ENCODE measurements around the gene USP40. TPM values are rescaled to one million over a fixed set of nuclear protein-coding genes. Genes with fewer than 3 reads are reported as not detected.

USP40 gene
- total RNA-seq, 1 experiment from 2014 or later, result 127 TPM

DNA sequence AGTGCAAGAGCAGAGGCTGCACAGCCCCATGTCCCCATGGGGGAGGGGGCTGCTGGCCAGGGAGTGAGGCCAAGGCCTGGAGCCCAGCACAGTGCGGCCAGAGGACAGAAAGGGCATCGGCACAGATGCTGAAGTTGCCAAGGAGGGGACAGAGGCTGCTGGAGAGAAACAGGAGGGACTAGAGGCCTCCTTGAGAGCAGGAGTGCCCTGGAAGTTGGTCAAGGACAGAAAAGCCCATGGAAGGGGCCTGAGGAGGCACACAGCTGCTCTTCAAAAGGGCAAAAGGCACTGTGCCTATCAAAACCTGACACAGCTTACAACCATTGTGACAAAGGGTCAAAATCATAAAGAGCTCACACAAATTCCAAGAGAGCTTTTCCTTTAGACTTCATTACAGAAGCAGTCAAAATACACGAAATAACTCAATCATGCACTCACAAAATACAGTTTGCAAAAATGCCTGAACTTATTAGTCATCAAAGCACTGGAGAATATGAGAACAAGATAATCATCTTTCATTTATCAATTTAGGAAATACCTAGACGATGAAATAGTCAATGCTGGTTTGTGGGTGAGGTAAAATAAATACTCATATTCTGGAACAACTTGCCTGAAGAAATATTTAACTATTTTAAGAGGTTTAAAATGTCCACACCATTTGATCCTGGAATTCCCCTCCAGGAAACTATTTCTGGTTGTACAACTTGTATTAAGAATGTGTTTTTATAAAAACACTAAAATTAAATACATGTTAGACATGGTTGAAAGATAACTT lies 79.6 kb downstream of the USP40 start:
- Histone ChIP-seq H3K79me2 (ENCODE audit: low read depth) (peaks cover 9% of the 10 kb centered on the region; the same call in 1 of the 2 replicates), H3K4me3 (0 out of 2 replicates have a peak overlapping the region, but pooled peaks have one; percentile 1), H2AFZ (no peak overlapping the region), H4K20me1 (ENCODE audit: insufficient read depth) (no peaks in the 10 kb centered on the region), H3K27me3 (ENCODE audit: insufficient read depth, low read depth) (no peaks in the 10 kb centered on the region), H3F3A (ENCODE audit: insufficient read depth, low read depth) (peaks cover 60% of the 10 kb centered on the region), H3K9me2 (ENCODE audit: insufficient read depth) (no peaks in the 10 kb centered on the region), H3K4me1 (replicated peaks; ENCODE audit: insufficient read depth) (peaks cover 61% of the 10 kb centered on the region), H3K4me2 (peak overlapping the region; percentile 64), H3K27ac (peak overlapping the region; percentile 93), H3K36me3 (ENCODE audit: low read depth) (peaks cover 51% of the 10 kb centered on the region), H3K9me3 (ENCODE audit: insufficient read depth, low read depth) (no peaks in the 10 kb centered on the region)
- BruUV-seq (replicated peaks), result TSS peak; percentile 39
- intact Hi-C loops (cut with micrococcal nuclease; ENCODE audit: unreplicated experiment), result loop anchor here (1.0 to 2.0 kb wide), 6 partner anchors 64 to 219 kb away; partner anchors contain the start of gene USP40
- POLR2A ChIA-PET (ENCODE audit: unreplicated experiment), result interaction anchor here (0.6 to 1.6 kb wide), 8 partner anchors 34 to 1342 kb away, joined by 3 to 31 read pairs (median 4); no protein-coding TSS in a partner anchor
- no peak for TF ChIP-seq EZH2 (IDR thresholded peaks at IDR 0.05; ENCODE audit: low read depth)
- TF ChIP-seq, protein P1, sequence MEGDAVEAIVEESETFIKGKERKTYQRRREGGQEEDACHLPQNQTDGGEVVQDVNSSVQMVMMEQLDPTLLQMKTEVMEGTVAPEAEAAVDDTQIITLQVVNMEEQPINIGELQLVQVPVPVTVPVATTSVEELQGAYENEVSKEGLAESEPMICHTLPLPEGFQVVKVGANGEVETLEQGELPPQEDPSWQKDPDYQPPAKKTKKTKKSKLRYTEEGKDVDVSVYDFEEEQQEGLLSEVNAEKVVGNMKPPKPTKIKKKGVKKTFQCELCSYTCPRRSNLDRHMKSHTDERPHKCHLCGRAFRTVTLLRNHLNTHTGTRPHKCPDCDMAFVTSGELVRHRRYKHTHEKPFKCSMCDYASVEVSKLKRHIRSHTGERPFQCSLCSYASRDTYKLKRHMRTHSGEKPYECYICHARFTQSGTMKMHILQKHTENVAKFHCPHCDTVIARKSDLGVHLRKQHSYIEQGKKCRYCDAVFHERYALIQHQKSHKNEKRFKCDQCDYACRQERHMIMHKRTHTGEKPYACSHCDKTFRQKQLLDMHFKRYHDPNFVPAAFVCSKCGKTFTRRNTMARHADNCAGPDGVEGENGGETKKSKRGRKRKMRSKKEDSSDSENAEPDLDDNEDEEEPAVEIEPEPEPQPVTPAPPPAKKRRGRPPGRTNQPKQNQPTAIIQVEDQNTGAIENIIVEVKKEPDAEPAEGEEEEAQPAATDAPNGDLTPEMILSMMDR (conservative IDR thresholded peaks at IDR 0.05), result no peak
- DNase-seq, result peak; percentile 63 to 100
- CTCF ChIA-PET, result interaction anchor here (1.0 to 1.3 kb wide), 2 partner anchors 226 to 346 kb away, joined by 3 to 11 read pairs; partner anchors contain the start of gene UGT1A5

DNA sequence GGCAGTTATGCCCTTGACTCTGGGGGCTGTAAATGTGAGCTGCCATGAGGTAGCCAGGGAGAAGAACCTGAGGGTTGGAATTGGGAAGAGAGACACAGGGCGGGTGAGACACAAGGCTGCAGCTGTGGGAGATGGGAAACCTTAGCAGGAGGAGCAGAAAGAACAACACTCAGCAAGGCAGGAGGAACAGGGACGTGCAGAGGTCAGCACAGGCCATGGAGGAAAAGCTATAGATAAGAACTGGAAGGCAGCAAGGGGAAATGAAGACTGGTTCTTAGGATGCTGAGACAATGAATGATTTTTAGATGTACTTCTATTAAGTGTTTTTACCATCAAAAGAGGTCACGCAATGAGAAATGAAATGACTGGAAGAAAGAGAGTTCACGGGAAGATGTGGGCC lies 80.2 kb downstream of the USP40 start:
- ChIA-PET POLR2A (ENCODE audit: unreplicated experiment) (interaction anchor here (0.6 to 1.6 kb wide), 8 partner anchors 67 to 1343 kb away, joined by 3 to 31 read pairs (median 6); no protein-coding TSS in a partner anchor), CTCF (interaction anchor here (1.0 to 1.3 kb wide), 2 partner anchors 226 to 347 kb away, joined by 3 to 11 read pairs; partner anchors contain the start of gene UGT1A5)
- peak overlapping the region; percentile 93 for H3K27ac ChIP-seq
- DNase-seq, result no peak
- H3K9me2 ChIP-seq (ENCODE audit: insufficient read depth), result no peaks in the 10 kb centered on the region
- H3K27me3 ChIP-seq (ENCODE audit: insufficient read depth, low read depth), result no peaks in the 10 kb centered on the region
- TF ChIP-seq, protein P1 (conservative IDR thresholded peaks at IDR 0.05), result no peak
- TF ChIP-seq EZH2 (IDR thresholded peaks at IDR 0.05; ENCODE audit: low read depth), result no peak
- peaks cover 48% of the 10 kb centered on the region for H3K36me3 ChIP-seq (ENCODE audit: low read depth)
- intact Hi-C loops (cut with micrococcal nuclease; ENCODE audit: unreplicated experiment), result loop anchor here (2.0 kb wide), 2 partner anchors 64 to 74 kb away; no protein-coding TSS in a partner anchor
- H3K4me2 ChIP-seq, result peak overlapping the region; percentile 64
- peaks cover 9% of the 10 kb centered on the region; the same call in 1 of the 2 replicates for H3K79me2 ChIP-seq (ENCODE audit: low read depth)
- H3K9me3 ChIP-seq (ENCODE audit: insufficient read depth, low read depth), result no peaks in the 10 kb centered on the region
- H3K4me3 ChIP-seq, result no peak overlapping the region
- H4K20me1 ChIP-seq (ENCODE audit: insufficient read depth), result no peaks in the 10 kb centered on the region
- H3F3A ChIP-seq (ENCODE audit: insufficient read depth, low read depth), result peaks cover 57% of the 10 kb centered on the region
- no peak overlapping the region for H2AFZ ChIP-seq
- no TSS peak for BruUV-seq (replicated peaks)
- peaks cover 61% of the 10 kb centered on the region for H3K4me1 ChIP-seq (replicated peaks; ENCODE audit: insufficient read depth)

DNA sequence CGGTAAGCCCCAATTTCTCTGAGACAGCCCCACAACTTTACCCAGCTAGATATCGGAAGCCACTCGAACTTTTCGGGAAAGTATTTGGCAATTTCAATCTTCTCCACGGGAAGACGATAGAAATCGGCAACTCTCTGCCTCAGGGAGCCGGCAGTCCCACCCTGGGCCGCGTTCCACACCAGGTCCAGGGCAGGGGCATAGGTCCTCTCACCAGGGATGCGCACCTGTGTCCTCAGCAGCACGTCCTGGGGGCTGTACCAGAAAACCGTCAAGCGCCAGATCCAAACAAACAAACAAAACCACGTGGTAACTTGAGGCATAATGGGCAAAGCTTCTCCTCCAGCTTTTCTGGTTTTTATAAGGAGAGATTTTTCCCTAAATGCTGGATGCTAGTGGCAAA lies 80.9 kb downstream of the USP40 start:
- Histone ChIP-seq H4K20me1 (ENCODE audit: insufficient read depth) (no peaks in the 10 kb centered on the region), H3K79me2 (ENCODE audit: low read depth) (peaks cover 9% of the 10 kb centered on the region; the same call in 1 of the 2 replicates), H3K9me2 (ENCODE audit: insufficient read depth) (no peaks in the 10 kb centered on the region), H3K27ac (peak overlapping the region; percentile 93), H3K36me3 (ENCODE audit: low read depth) (peaks cover 44% of the 10 kb centered on the region), H3F3A (ENCODE audit: insufficient read depth, low read depth) (peaks cover 57% of the 10 kb centered on the region), H2AFZ (no peak overlapping the region), H3K27me3 (ENCODE audit: insufficient read depth, low read depth) (no peaks in the 10 kb centered on the region), H3K4me1 (replicated peaks; ENCODE audit: insufficient read depth) (peaks cover 61% of the 10 kb centered on the region), H3K4me3 (no peak overlapping the region), H3K4me2 (peak overlapping the region; percentile 64), H3K9me3 (ENCODE audit: insufficient read depth, low read depth) (no peaks in the 10 kb centered on the region)
- intact Hi-C loops (cut with micrococcal nuclease; ENCODE audit: unreplicated experiment), result loop anchor here (2.0 kb wide), 2 partner anchors 63 to 73 kb away; no protein-coding TSS in a partner anchor
- ChIA-PET POLR2A (ENCODE audit: unreplicated experiment) (interaction anchor here (0.7 to 1.6 kb wide), 2 partner anchors 72 to 209 kb away, joined by 8 to 20 read pairs; no protein-coding TSS in a partner anchor), CTCF (no interaction called here)
- DNase-seq, result no peak
- no TSS peak for BruUV-seq (replicated peaks)
- TF ChIP-seq, protein P1 (conservative IDR thresholded peaks at IDR 0.05), result no peak
- no peak for TF ChIP-seq EZH2 (IDR thresholded peaks at IDR 0.05; ENCODE audit: low read depth)

Data from PC-9 (cell line).